GM19455 (cell line): ENCODE data around the gene ELL3.
"Not testable (repeated sequence)": the region's sequence is repeated elsewhere in the genome, so short reads cannot be mapped to it uniquely, and the experiment has no call there.

Experiments used
- ATAC-seq: cut with Tn5 transposase; IDR thresholded peaks from one replicate; pipeline ENCODE4 v1.9.1; 2021; ENCODE audit not compliant: unreplicated experiment

The ELL3 gene

DNA sequence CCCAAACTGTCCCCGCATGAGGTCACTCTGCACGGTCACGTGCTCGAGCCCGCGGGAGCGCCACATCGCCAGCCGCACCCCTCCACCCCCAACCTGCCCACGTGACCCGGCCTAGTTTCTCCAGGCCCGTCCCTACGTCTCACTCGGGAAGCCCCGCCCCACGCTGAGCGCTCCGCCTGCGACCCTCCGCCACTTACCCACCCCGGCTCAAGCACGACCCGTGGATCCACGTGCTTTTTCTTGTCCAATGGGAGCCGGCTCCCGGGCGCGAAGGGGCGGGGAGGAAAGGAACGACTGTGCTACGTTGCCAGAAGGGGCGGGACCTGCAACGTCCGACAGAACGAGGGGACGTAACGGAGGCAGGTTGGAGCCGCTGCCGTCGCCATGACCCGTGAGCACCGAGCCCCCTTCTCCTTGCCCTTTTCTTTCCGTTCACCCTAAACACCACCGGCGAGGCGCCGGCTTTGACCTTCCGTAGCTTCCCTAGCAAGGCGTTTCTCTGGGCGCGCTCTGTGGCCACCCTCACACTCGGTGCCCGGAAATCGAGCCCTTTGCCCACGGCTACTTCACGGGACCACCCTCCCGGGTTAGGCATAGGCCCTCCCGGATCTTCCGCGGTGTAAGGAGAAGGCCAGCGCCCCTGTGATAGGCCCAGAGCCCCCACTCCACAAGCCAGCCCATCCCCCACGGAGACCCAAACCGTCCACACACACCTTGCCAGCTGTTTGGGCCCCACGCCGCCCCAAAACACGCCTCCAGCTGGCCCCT lies 15.4 kb upstream of the ELL3 start, which contains the start of gene SERF2:
TSS of gene SERF2 (plus strand) at position 328 of the 768 bp plus-strand sequence. CDS start at position 385, 57 bp downstream.
- peak; percentile 83 for ATAC-seq

DNA sequence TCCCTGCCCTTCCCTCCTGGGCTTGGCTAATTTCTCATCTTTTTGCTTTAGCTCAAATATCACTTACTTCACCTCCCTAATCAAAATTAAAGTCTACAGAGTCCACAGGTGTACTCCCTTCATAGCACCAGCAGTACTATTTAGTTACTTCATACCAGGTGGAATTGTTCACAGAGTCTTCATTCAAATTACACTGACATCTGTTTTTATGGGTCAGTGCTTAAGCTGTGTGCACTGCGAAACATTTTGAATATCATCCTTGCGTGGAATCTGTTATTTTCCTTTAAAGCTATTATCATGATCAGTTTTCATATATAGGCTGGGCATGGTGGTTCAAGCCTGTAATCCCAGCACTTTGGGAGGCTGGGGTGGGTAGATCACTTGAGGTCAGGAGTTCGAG lies 12.6 kb upstream of the ELL3 start:
- ATAC-seq = no peak

DNA sequence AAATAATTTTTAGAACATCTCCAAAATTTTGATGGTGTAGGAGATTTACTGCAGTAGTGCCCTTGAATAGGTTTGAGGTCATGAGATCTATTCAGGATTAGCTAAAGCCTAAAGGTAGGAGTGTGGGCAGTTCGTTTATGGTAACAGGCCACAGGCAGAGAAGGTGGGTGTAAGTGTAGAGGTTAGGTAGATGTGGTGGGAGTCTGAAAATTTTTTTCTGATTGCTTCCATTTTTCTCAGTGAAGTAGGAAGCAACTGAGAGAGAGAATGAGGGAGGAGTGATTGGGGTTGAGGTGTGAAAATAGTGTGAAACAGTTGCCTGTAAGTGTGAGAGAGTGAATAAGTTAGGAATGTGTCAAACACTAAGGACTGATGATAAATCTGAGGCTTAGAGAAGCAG lies 2.2 kb upstream of the ELL3 start:
- ATAC-seq = no peak

DNA sequence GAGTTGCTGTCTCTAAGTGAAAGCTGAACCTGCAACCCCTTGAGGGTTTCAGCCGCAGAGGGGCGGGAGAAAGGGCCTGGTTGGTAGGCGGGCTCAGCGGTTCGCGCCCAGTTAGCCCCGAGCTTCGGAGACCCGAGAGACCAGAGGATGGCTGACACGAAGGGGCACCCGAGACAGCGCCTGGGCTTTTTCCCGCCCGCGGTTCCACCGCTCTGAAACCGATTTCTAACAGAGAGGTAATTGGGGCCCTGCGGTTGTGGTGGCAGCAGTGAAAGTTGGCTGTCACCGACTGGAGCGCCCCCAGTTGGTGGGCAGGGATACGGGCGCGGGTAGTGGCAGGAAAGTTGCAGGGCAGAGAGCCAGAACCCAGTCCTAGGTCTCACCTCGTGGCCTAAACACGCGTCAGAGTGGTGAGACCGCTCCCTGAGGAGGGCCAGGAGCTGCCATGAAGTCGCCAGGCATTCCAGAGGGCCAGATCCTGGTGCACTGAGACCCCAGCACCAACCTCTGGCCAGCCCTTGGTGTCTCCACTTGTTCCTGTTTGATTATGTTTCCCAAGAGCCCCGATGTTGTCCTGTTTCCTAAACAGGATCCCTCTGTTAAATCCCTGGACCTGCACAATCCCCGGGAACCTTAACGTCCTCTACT lies 625 bp upstream of the ELL3 start:
- peak; percentile 61 for ATAC-seq

DNA sequence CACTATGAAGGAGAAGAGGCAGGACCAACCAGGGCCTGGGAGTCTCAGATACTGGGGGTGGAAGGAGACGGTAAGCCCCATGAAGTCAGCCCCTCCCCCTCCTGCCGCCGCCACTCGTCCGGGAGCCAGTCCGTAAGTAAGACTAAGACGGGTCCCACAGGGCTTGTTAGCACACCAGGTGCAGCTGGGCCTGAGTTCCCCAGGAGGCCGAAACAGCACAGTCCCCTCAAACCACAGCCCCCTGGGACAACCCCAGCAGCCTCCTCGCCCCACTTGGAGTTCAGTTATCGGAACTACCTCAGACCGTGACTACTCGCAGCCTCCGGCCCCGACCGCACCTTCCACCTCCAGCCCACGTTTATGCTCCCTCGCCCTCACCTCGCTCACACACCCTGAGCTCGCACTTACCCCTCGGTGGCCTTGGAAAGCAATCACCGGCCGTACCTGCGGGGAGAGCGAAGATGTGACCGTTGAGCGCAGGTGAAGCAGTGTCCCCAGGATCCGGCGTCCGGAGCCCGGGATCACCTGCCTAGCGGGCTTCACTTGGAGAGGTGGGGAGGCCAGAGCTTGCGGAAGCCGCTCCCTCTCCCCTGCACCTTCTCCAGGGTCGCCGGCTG lies 557 bp downstream of the ELL3 start:
- ATAC-seq = peak; percentile 40

- ATAC-seq = no peak
Measured at GRCh38 chr15:43775411-43775965, 1.3 kb downstream of the ELL3 start.

DNA sequence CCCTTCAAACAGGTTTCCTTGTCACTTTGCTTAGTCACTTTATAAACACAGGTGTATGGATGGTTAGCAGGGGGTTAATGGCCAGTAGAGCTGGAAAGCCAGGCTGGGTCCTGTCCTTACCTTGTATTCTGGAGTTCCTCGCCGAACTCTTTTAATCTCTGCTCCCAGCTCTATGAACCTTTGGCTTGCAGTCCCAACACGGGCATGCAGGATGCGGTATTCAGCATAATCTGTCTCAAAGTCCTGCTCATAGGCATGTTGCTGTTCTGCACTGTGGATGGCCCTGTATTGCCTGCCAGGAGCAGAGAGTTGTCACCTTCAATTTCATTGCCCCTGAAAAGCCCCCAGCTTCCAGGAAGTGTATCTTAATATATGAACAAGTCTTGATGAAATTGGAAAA lies 2.7 kb downstream of the ELL3 start:
- no peak for ATAC-seq

DNA sequence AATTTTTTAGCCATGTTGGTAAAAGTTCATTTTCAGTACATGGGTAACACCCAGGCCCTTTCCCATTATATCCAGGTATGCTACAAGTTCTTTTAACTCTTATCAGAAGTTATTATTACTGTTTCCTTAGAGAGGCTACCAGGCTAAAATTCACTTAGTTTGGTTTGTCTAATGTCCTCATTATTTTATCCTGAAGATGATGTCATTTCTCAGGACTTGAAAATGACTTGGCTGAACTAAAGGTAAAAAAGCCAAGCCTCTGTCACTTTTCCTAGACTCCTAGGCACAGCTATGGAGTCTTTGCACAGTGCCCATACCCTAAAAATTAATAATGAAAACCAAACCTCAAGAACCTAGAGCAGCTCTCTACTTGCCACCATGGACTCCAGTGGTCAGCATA lies 4.1 kb downstream of the ELL3 start:
- ATAC-seq = no peak

DNA sequence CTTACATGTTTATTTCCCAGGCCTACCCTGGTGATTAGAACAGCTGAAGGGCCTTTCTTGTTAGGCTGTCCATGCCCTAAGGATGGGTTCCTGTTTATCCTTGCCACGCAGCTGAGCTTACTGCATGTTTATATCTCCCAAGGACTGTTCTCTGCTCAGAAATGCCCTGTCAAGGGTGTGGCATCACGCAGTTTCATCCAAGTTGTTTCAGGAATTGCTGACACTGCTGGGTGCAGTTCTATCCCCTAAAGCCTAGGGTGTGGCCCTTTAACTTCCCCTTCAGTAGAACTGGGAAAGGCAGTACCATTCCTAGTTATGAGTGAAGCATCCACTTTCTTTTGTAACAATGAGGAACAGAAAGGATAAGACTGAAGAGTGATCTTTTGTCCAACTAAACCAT lies 5.0 kb downstream of the ELL3 start:
- ATAC-seq = no peak

DNA sequence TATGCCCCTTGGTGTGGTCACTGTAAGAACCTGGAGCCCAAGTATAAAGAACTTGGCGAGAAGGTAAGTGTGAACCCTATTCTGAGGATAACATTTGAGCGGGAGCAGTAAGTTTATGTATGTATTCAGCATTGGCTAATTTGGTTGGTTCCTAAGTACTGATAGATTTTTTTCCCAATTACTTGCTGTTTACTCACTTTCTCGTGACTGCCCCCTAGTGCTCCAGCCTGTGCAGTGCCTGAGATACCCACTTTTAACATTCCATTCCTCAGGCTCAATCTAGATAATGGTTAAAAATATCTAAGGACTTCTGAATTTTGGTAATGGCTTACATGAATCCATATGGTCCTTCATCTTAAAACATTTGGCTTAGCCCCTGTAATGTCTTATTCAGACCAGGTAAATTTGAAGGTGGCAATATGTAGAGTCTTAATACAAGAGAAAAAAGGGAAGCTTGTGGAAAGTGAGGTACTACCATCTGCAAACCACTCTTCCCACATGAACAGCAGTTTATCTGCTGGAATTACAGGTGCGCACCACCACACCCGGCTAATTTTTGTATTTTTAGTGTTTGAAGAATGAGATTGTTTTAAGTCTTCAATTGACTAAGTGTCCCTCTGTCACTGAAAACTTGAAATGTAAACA lies 7.1 kb downstream of the ELL3 start:
- ATAC-seq = no peak

GRCh38 chr15:43763819-43764446 lies 12.8 kb downstream of the ELL3 start:
- no peak for ATAC-seq

GRCh38 chr15:43762824-43763223 lies 13.9 kb downstream of the ELL3 start:
- no peak for ATAC-seq

- ATAC-seq = no peak
Measured at GRCh38 chr15:43751885-43752284, 24.9 kb downstream of the ELL3 start.

DNA sequence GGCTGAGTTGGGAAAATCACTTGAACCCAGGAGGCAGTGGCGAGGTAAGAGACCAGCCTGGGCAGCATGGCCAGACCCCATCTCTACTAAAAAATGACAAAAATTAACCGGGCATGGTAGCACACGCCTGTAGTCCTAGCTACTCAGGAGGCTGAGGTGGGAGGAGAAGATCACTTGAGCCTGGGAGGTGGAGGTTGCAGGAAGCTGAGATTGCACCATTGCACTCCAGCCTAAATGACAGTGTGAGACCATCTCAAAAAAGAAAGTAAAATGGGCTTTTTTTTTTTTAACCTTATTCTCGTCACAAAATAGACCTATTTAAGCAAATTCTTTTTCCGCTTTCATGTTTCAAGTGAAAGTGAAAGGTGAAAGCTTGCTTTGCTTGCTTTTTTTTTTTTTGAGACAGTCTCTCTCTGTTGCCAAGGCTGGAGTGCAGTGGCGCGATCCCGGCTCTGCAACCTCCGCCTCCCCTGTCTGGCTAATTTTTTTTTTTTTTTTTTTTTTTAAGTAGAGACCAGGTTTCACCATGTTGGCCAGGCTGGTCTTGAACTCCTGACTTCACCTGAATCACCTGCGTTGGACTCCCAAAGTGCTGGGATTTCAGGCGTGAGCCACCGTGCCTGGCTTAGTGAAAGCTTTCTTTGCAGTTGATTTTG lies 26.9 kb downstream of the ELL3 start:
- ATAC-seq = peak; percentile 39

DNA sequence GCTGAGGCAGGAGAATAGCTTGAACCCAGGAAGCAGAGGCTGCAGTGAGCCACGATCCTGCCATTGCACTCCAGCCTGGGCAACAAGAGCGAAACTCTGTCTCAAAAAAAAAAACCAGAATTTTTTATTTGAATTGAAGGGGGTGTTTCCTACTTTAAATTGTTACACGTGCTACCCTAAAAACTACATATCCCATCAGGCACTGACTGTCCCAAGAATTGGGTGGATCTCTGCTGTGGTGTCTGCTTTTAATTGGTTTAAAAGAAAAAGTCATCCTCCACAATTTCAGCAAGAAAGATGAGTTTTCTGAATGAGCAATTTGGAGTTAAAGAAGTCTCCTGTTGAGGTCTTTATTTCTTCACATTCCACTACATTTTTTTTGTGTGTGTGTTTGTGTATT lies 28.4 kb downstream of the ELL3 start:
- ATAC-seq = no peak

DNA sequence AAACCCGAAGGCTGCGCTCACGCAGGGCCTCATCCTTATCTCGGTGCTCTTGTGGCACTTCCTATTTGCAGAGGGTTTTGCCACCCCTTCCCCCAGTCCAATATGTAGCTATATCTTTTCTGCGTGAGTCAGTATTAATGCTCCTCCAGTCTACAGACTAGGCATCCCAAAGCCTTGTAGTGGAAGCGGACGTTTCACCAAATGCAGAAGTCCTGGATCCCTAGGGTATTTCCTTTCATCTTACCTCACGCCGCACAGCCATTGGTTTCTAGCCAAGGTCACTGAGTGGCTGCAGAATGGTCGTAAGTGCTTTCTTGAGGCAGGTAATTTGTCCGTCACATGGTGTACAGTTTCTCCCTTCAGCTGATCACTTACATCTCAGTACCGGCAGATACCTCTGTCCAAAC lies 29.9 kb downstream of the ELL3 start:
- ATAC-seq = peak; percentile 10

GRCh38 chr15:43746245-43746902 lies 30.4 kb downstream of the ELL3 start, which contains the start of gene PDIA3:
PDIA3 (plus strand) TSS chr15:43746438; CDS start chr15:43746540, 102 bp downstream.
- peak; percentile 62 for ATAC-seq

GRCh38 chr15:43735416-43735815 lies 41.4 kb downstream of the ELL3 start:
- ATAC-seq = peak; percentile 51

DNA sequence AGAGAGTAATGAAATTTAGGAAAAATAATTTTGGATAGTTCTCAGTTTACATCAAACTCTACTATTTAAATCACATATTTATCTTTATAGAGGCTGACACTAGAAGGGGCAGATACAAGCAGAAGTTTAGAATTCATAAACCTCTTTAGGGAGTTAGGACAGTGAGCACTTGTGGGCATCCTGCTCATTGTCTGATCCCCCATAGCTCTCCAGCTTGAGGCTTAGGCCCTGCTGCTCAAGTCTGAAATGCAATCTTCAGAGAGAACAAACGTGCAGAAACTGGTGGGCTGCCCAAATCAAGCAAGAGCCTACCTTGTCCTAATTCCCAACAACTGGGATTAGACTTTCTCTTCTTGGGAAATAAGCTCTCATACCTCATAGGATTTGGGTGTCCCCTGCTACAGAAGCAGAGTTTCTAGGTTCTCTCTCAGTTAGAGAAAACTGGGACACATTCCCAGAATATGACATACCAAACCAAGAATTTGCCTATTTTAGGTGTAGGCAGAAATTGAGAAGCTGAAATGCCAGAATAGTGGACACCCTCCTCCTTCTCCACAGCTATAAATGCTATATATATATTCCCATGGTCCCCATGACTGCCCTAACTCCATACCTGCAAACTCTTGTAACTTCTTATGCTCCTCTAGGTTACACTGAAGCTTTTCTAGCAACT lies 48.6 kb downstream of the ELL3 start:
- ATAC-seq = not testable (repeated sequence)
